Neural cell (in vitro differentiated cells): ENCODE measurements around the gene RERE.

Experiments used
- EZH2 ChIP-seq: fragments of 200-600, 300-800 bp; shearing (Covaris generic), sonication (generic); IDR thresholded peaks from 2 replicates; pipeline ENCODE4 v1.6.1; 2014; ENCODE audit warnings: antibody characterized with exemption, low read length, borderline replicate concordance, mild to moderate bottlenecking; ENCODE audit not compliant: insufficient read depth, poor library complexity, severe bottlenecking
- REST ChIP-seq: IDR thresholded peaks from 2 replicates; pipeline ENCODE4 v1.6.1; 2012; ENCODE audit warnings: borderline replicate concordance

- no peak for TF ChIP-seq EZH2
- no peak for TF ChIP-seq REST
Observed at GRCh38 chr1:8822373-8823294, 5.2 kb upstream of the RERE start.
